Stimulated activated naive B cell treated with anti-CD40 and anti-IgM and Interleukin-4, amounts not matched to agents 10 μg/mL and 1 μg/mL and 100 μg/mL, for 72 hours (primary cell): Measurements from ENCODE around the gene TFAP2E.

Experiments
- ATAC-seq, 2 donors: fragments of 150-1000 bp; cut with Tn5 transposase; replicated peaks; 2 replicates each; pipeline ENCODE4 v1.10.0; 2021; ENCODE audit warnings: moderate library complexity in 1 of 2
- DNase-seq: peaks from one replicate; pipeline ENCODE4 v3.0.0; 2021
- H3K27ac Mint-ChIP-seq: one replicate; pipeline ENCODE4 v1.8.0; 2022; ENCODE audit warnings: mild to moderate bottlenecking, mixed read lengths
- H3K27me3 Mint-ChIP-seq, 2 donors: one replicate each; pipeline ENCODE4 v1.8.0; 2022; ENCODE audit warnings: mixed read lengths in 2 of 2
- H3K36me3 Mint-ChIP-seq, 2 donors: one replicate each; pipeline ENCODE4 v1.8.0; 2022; ENCODE audit warnings: mixed read lengths in 2 of 2, mild to moderate bottlenecking in 1 of 2
- H3K4me1 Mint-ChIP-seq, 2 donors: one replicate each; pipeline ENCODE4 v1.8.0; 2022; ENCODE audit warnings: mixed read lengths in 2 of 2, mild to moderate bottlenecking in 1 of 2
- H3K4me3 Mint-ChIP-seq, 2 donors: one replicate each; pipeline ENCODE4 v1.8.0; 2022; ENCODE audit warnings: mild to moderate bottlenecking in 2 of 2, mixed read lengths in 2 of 2, moderate library complexity in 1 of 2
- H3K9me3 Mint-ChIP-seq, 2 donors: one replicate each; pipeline ENCODE4 v1.8.0; 2022; ENCODE audit warnings: mixed read lengths in 2 of 2, mild to moderate bottlenecking in 1 of 2

The TFAP2E gene

GRCh38 chr1:35561297-35561971 is 11.7 kb upstream of the TFAP2E start:
- Mint-ChIP-seq H3K4me1 (peaks cover 30 to 51% of the 10 kb centered on the region in 2 donors), H3K9me3 (no peaks in the 10 kb centered on the region), H3K4me3 (no peak overlapping the region), H3K27me3 (no peaks in the 10 kb centered on the region), H3K36me3 (peaks cover 15% of the 10 kb centered on the region in 2 donors), H3K27ac (no peak overlapping the region)
- DNase-seq: no peak
- ATAC-seq: no peak

- DNase-seq: no peak
- ATAC-seq: no peak
- Mint-ChIP-seq H3K27ac (no peak overlapping the region), H3K36me3 (peaks cover 15 to 20% of the 10 kb centered on the region in 2 donors), H3K27me3 (no peaks in the 10 kb centered on the region), H3K4me1 (peaks cover 27 to 47% of the 10 kb centered on the region in 2 donors), H3K9me3 (no peaks in the 10 kb centered on the region), H3K4me3 (no peak overlapping the region)
Measured at GRCh38 chr1:35561972-35562680, 11.0 kb upstream of the TFAP2E start.

DNA sequence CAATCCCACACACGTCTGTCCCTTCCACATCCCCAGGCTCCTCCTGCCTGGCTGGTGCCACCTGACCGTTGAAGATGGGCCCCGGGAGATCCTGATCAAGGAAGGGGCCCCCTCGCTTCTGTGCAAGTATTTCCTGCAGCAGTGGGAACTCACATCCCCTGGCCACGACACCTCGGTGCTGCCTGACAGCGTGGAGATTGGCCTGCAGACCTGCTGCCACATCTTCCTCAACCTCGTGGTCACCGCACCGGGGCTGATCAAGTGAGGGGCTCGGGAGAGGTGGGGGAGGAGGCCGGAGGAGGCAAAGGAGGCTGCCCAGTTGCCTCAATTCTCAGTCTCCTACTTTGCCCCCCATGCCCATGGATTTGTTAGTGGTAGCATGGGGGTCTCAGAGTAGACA is 9.9 kb upstream of the TFAP2E start:
- H3K36me3 Mint-ChIP-seq: peaks cover 12 to 20% of the 10 kb centered on the region in 2 donors
- ATAC-seq: no peak
- peak overlapping the region in 1 of 2 donors; percentile 26 for H3K4me3 Mint-ChIP-seq
- H3K27me3 Mint-ChIP-seq: no peaks in the 10 kb centered on the region
- DNase-seq: no peak
- peaks cover 24 to 43% of the 10 kb centered on the region in 2 donors for H3K4me1 Mint-ChIP-seq
- H3K27ac Mint-ChIP-seq: peak overlapping the region; percentile 26
- no peaks in the 10 kb centered on the region for H3K9me3 Mint-ChIP-seq

- ATAC-seq (peak; percentile 79 to 83), DNase-seq (peak; percentile 51)
- Mint-ChIP-seq H3K27me3 (no peaks in the 10 kb centered on the region), H3K36me3 (peaks cover 11 to 20% of the 10 kb centered on the region in 2 donors), H3K27ac (no peak overlapping the region), H3K9me3 (no peaks in the 10 kb centered on the region), H3K4me1 (peaks cover 21 to 39% of the 10 kb centered on the region in 2 donors), H3K4me3 (no peak overlapping the region)
Measured at GRCh38 chr1:35564037-35564883, 8.9 kb upstream of the TFAP2E start.

DNA sequence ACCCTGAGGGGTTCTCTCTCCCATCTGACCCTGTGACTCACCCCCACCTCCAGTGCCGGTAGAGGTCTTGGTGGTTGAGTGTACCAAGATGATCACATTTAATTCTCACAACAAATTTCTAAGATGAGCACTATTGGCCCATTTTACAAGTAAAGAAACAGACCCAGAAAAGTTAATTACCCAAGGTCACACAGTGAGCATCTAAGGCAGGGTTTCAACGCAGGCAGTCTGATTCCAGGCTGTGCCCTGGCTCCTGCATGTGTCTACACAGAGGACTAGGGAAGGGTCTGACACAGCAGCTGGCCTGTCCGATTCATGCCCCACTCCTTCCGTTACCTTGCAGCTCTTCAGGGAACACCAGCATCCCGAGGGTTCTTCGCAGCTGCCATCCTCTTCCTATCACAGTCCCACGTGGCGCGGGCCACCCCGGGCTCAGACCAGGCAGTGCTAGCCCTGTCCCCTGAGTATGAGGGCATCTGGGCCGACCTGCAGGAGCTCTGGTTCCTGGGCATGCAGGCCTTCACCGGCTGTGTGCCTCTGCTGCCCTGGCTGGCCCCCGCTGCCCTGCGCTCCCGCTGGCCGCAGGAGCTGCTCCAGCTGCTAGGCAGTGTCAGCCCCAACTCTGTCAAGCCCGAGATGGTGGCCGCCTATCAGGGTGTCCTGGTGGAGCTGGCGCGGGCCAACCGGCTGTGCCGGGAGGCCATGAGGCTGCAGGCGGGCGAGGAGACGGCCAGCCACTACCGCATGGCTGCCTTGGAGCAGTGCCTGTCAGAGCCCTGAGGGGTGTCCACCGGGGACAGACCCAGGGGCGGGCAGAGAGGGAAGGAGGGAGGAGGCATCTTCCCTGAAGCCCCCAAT is 8.0 kb upstream of the TFAP2E start:
- Mint-ChIP-seq H3K4me3 (no peak overlapping the region), H3K27ac (no peak overlapping the region), H3K27me3 (no peaks in the 10 kb centered on the region), H3K36me3 (peaks cover 9 to 16% of the 10 kb centered on the region in 2 donors), H3K4me1 (peaks cover 16 to 33% of the 10 kb centered on the region in 2 donors), H3K9me3 (no peaks in the 10 kb centered on the region)
- DNase-seq (no peak), ATAC-seq (no peak)

- no peaks in the 10 kb centered on the region for H3K9me3 Mint-ChIP-seq
- H3K27ac Mint-ChIP-seq: no peak overlapping the region
- ATAC-seq: no peak
- H3K36me3 Mint-ChIP-seq: peaks cover 9 to 19% of the 10 kb centered on the region in 2 donors
- no peak overlapping the region for H3K4me3 Mint-ChIP-seq
- no peak for DNase-seq
- H3K4me1 Mint-ChIP-seq: peaks cover 16 to 33% of the 10 kb centered on the region in 2 donors
- H3K27me3 Mint-ChIP-seq: peaks cover 0 to 4% of the 10 kb centered on the region in 2 donors
Measured at GRCh38 chr1:35565742-35566133, 7.4 kb upstream of the TFAP2E start.

DNA sequence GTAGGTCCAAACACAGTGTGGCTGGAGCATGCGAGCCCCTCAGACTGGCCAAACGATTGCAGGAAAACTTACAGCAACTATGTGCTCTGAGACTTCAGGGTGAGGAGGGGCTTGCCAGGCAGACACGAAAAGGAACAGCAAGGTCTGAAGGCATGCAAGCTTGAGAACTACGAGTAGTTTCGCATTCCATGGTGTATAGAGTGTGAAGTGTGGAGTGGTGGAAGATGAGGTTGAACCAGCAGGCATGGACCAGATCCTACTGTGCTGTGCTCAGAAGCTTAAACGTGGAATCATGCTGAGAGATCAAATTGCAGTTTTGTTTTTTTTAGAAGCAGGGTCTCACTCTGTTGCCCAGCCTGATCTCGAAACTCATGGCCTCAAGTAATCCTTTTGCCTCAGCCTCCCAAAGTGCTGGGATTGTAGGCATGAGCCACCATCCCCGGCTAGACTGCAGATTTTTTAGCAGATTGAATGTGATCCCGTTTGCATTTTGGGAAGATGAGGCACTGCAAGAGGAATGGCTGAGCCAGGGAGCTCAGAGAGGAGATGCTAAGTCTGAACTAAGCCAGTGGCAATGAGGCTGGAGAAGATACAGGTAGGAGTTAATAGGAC is 5.1 kb upstream of the TFAP2E start:
- Mint-ChIP-seq H3K27me3 (peaks cover 4 to 9% of the 10 kb centered on the region in 2 donors), H3K36me3 (peaks cover 8 to 19% of the 10 kb centered on the region in 2 donors), H3K27ac (no peak overlapping the region), H3K4me1 (peaks cover 10 to 25% of the 10 kb centered on the region in 2 donors), H3K4me3 (no peak overlapping the region), H3K9me3 (no peaks in the 10 kb centered on the region)
- ATAC-seq (no peak), DNase-seq (no peak)

GRCh38 chr1:35568975-35569395 is 4.1 kb upstream of the TFAP2E start:
- peaks cover 4 to 9% of the 10 kb centered on the region in 2 donors for H3K27me3 Mint-ChIP-seq
- ATAC-seq (peak; percentile 68 to 70), DNase-seq (peak; percentile 27)
- H3K27ac Mint-ChIP-seq: no peak overlapping the region
- H3K36me3 Mint-ChIP-seq: peaks cover 8 to 19% of the 10 kb centered on the region in 2 donors
- no peaks in the 10 kb centered on the region for H3K9me3 Mint-ChIP-seq
- peaks cover 10 to 17% of the 10 kb centered on the region in 2 donors for H3K4me1 Mint-ChIP-seq
- H3K4me3 Mint-ChIP-seq: no peak overlapping the region

DNA sequence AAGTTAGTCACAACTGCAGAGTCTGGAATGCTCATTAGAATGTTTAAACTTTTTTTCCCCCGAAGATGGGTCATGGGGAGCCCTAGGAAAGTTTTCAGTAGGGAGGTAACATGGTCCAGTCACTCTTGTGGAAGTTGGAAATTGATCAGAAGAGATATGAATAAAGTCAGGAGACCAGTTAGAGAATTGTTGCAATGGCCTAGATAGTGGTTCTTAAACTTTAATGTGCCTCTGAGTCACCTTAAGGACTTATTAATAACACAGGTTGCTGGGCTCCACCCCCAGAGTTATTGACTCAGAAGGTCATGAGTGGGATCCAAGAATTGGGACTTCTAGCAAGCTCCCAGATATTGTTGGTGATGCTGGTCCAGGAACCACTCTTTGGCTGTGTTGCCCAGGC is 3.2 kb upstream of the TFAP2E start:
- H3K27ac Mint-ChIP-seq: no peak overlapping the region
- H3K9me3 Mint-ChIP-seq: no peaks in the 10 kb centered on the region
- H3K4me1 Mint-ChIP-seq: peaks cover 8% of the 10 kb centered on the region in 2 donors
- ATAC-seq (no peak), DNase-seq (no peak)
- peaks cover 0 to 10% of the 10 kb centered on the region in 2 donors for H3K36me3 Mint-ChIP-seq
- H3K4me3 Mint-ChIP-seq: no peak overlapping the region
- H3K27me3 Mint-ChIP-seq: peaks cover 7 to 13% of the 10 kb centered on the region in 2 donors

GRCh38 chr1:35570589-35571137 is 2.5 kb upstream of the TFAP2E start:
- Mint-ChIP-seq H3K4me3 (no peak overlapping the region), H3K27me3 (peaks cover 11 to 13% of the 10 kb centered on the region in 2 donors), H3K36me3 (peaks cover 0 to 10% of the 10 kb centered on the region in 2 donors), H3K27ac (peak overlapping the region; percentile 39), H3K4me1 (peaks cover 7 to 10% of the 10 kb centered on the region in 2 donors), H3K9me3 (no peaks in the 10 kb centered on the region)
- DNase-seq (no peak), ATAC-seq (no peak)

- Mint-ChIP-seq H3K27ac (no peak overlapping the region), H3K4me3 (no peak overlapping the region), H3K27me3 (peaks cover 15 to 17% of the 10 kb centered on the region in 2 donors), H3K36me3 (peaks cover 0 to 10% of the 10 kb centered on the region in 2 donors), H3K9me3 (no peaks in the 10 kb centered on the region), H3K4me1 (peaks cover 13% of the 10 kb centered on the region in 2 donors)
- ATAC-seq: no peak
- DNase-seq: no peak
Measured at GRCh38 chr1:35571263-35571662, 1.9 kb upstream of the TFAP2E start.

- Mint-ChIP-seq H3K4me1 (peaks cover 16 to 21% of the 10 kb centered on the region in 2 donors), H3K36me3 (peaks cover 0 to 3% of the 10 kb centered on the region in 2 donors), H3K27me3 (peaks cover 15 to 22% of the 10 kb centered on the region in 2 donors), H3K9me3 (no peaks in the 10 kb centered on the region), H3K4me3 (no peak overlapping the region), H3K27ac (no peak overlapping the region)
- DNase-seq (no peak), ATAC-seq (no peak)
Measured at GRCh38 chr1:35572296-35572695, 818 bp upstream of the TFAP2E start.

DNA sequence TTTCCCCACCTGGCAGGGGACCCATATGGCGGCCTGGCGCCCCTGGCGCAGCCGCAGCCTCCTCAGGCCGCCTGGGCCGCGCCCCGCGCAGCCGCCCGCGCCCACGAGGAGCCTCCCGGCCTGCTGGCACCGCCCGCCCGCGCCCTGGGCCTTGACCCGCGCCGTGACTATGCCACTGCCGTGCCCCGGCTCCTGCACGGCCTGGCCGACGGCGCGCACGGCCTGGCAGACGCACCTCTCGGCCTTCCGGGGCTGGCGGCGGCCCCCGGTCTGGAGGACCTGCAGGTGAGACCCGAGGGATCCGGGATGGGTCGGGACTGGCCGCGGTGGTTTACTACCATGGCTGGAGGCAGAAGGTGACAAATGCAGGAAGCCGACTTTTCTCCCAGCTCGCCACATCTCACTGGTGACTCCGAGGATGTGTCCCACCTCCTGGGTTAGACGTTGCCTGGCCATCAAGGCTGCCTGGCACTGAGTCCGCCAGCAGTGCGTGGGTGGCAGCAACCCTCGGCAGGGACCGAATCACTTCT is 1.1 kb downstream of the TFAP2E start:
- ATAC-seq: no peak
- Mint-ChIP-seq H3K4me1 (peaks cover 22 to 27% of the 10 kb centered on the region in 2 donors), H3K36me3 (peaks cover 0 to 3% of the 10 kb centered on the region in 2 donors), H3K27me3 (peaks cover 15 to 22% of the 10 kb centered on the region in 2 donors), H3K4me3 (peak overlapping the region in 1 of 2 donors; percentile 9), H3K27ac (no peak overlapping the region), H3K9me3 (no peaks in the 10 kb centered on the region)
- DNase-seq: no peak
